A673 (cell line): ENCODE measurements around the gene LIM2. TPM values are rescaled to one million over a fixed set of nuclear protein-coding genes. Genes with fewer than 3 reads are reported as not detected.
A peak's percentile ranks its signal among the peaks of the same experiment; 100 is the strongest.

Experiments used
- BruUV-seq: library from RNA; stranded (reverse); fragments of 400-500 nt; replicated peaks from 2 replicates; lab custom pipeline; 2021; lab: Mats Ljungman, UMichigan
- CTCF ChIA-PET: fragments of 300-600 bp; sonication (Branson Sonifier 250); formaldehyde crosslinking; loops from one replicate; lab custom pipeline; 2022; ENCODE audit warnings: antibody characterized with exemption; lab: Charles Lee
- POLR2A ChIA-PET: fragments of 300-600 bp; sonication (Branson Sonifier 250); formaldehyde crosslinking; loops from one replicate; lab custom pipeline; 2022; ENCODE audit warnings: antibody characterized with exemption; ENCODE audit not compliant: low non-redundant PET; lab: Charles Lee
- DNase-seq: peaks from one replicate; pipeline ENCODE4 v3.0.0-alpha.2; 2015; ENCODE audit warnings: low spot score
- H3K27ac ChIP-seq: fragments of 200-600 bp; sonication (generic); 2 replicates; pipeline ENCODE4 v1.5.1; 2016; ENCODE audit warnings: mixed run types, low read depth, mild to moderate bottlenecking, mixed read lengths, antibody characterized with exemption, low read length; ENCODE audit not compliant: poor library complexity, severe bottlenecking
- H3K27me3 ChIP-seq: fragments of 200-600 bp; sonication (generic); replicated peaks from 2 replicates; pipeline ENCODE4 v1.6.1; 2017; ENCODE audit warnings: mixed run types, low read depth, mild to moderate bottlenecking, mixed read lengths, antibody characterized with exemption, low read length; ENCODE audit not compliant: insufficient read depth, poor library complexity
- H3K36me3 ChIP-seq: fragments of 200-600 bp; sonication (generic); 2 replicates; pipeline ENCODE4 v1.6.1; 2016; ENCODE audit warnings: mixed run types, mild to moderate bottlenecking, mixed read lengths, antibody characterized with exemption, low read length; ENCODE audit not compliant: insufficient read depth, poor library complexity, severe bottlenecking
- H3K4me1 ChIP-seq: fragments of 200-600 bp; sonication (generic); 2 replicates; pipeline ENCODE4 v1.6.1; 2017; ENCODE audit warnings: mixed run types, mild to moderate bottlenecking, mixed read lengths, antibody characterized with exemption, low read length; ENCODE audit not compliant: insufficient read depth, poor library complexity, severe bottlenecking
- H3K4me3 ChIP-seq: fragments of 200-600 bp; sonication (generic); 2 replicates; pipeline ENCODE4 v1.5.1; 2016; ENCODE audit warnings: low read depth, mixed run types, mild to moderate bottlenecking, mixed read lengths, low read length; ENCODE audit not compliant: poor library complexity, severe bottlenecking
- H3K9me3 ChIP-seq: fragments of 200-600 bp; sonication (generic); 2 replicates; pipeline ENCODE4 v1.6.1; 2016; ENCODE audit warnings: mixed run types, low read depth, mild to moderate bottlenecking, mixed read lengths, antibody characterized with exemption, low read length; ENCODE audit not compliant: poor library complexity, severe bottlenecking
- CTCF ChIP-seq: fragments of 300-800, 200-600 bp; sonication (generic); conservative IDR thresholded peaks from 2 replicates; pipeline ENCODE4 v1.5.1; 2017; ENCODE audit warnings: low read depth, mild to moderate bottlenecking, antibody characterized with exemption, low read length, moderate library complexity, mixed read lengths
- EZH2 ChIP-seq: fragments of 200-600 bp; sonication (generic); IDR thresholded peaks from 2 replicates; pipeline ENCODE4 v1.6.1; 2017; ENCODE audit warnings: borderline replicate concordance, low read depth, mild to moderate bottlenecking, mixed read lengths, antibody characterized with exemption, low read length; ENCODE audit not compliant: poor library complexity, severe bottlenecking
- intact Hi-C: fragments of 100-400 bp; cut with micrococcal nuclease; formaldehyde crosslinking; loops from one replicate; pipeline ENCODE4 v1.10.0; 2022; ENCODE audit not compliant: unreplicated experiment
- total RNA-seq: library from RNA; stranded (reverse); gene quantifications from 2 replicates; pipeline ENCODE4 v1.2.3, GENCODE V29; 2021

LIM2 gene
- total RNA-seq, 1 experiment from 2014 or later, result not detected

- no peaks in the 10 kb centered on the region for H3K27me3 ChIP-seq
- H3K36me3 ChIP-seq, result no peaks in the 10 kb centered on the region
- TF ChIP-seq CTCF (no peak), EZH2 (no peak)
- no peaks in the 10 kb centered on the region for H3K9me3 ChIP-seq
- no peak overlapping the region for H3K4me3 ChIP-seq
- intact Hi-C loops, result loop anchor here (5.0 to 10.0 kb wide), 2 partner anchors 60 to 328 kb away; no protein-coding TSS in a partner anchor
- H3K4me1 ChIP-seq, result peaks cover 8% of the 10 kb centered on the region
- CTCF ChIA-PET, result interaction anchor here (0.7 kb wide), 1 partner anchor 323 kb away, joined by 3 read pairs; no protein-coding TSS in a partner anchor
- no TSS peak for BruUV-seq
- POLR2A ChIA-PET, result no interaction called here
- no peak for DNase-seq
- H3K27ac ChIP-seq, result no peak overlapping the region
Measured at GRCh38 chr19:51337141-51337860, 50.5 kb downstream of the LIM2 start.

GRCh38 chr19:51333836-51334460, 53.8 kb downstream of the LIM2 start:
- Histone ChIP-seq H3K27me3 (no peaks in the 10 kb centered on the region), H3K36me3 (no peaks in the 10 kb centered on the region), H3K4me1 (no peaks in the 10 kb centered on the region), H3K27ac (no peak overlapping the region), H3K9me3 (no peaks in the 10 kb centered on the region), H3K4me3 (no peak overlapping the region)
- DNase-seq, result peak; percentile 25
- intact Hi-C loops, result loop anchor here (10.0 kb wide), 1 partner anchor 331 kb away; no protein-coding TSS in a partner anchor
- BruUV-seq, result no TSS peak
- no peak for TF ChIP-seq CTCF
- no peak for TF ChIP-seq EZH2
- POLR2A ChIA-PET, result no interaction called here
- CTCF ChIA-PET, result interaction anchor here (0.6 kb wide), 1 partner anchor 1468 kb away, joined by 15 read pairs; no protein-coding TSS in a partner anchor

GRCh38 chr19:51331716-51332115, 56.1 kb downstream of the LIM2 start:
- Histone ChIP-seq H3K36me3 (no peaks in the 10 kb centered on the region), H3K27ac (no peak overlapping the region), H3K4me3 (no peak overlapping the region), H3K4me1 (no peaks in the 10 kb centered on the region), H3K27me3 (peaks cover 8% of the 10 kb centered on the region), H3K9me3 (no peaks in the 10 kb centered on the region)
- DNase-seq, result no peak
- intact Hi-C loops, result loop anchor here (10.0 kb wide), 1 partner anchor 333 kb away; no protein-coding TSS in a partner anchor
- CTCF ChIA-PET, result interaction anchor here (1.1 kb wide), 1 partner anchor 34 kb away, joined by 3 read pairs; no protein-coding TSS in a partner anchor
- POLR2A ChIA-PET, result no interaction called here
- TF ChIP-seq EZH2 (no peak), CTCF (no peak)
- BruUV-seq, result no TSS peak
